ENCODE results near the gene KEL.
"Not testable (repeated sequence)": the region's sequence is repeated elsewhere in the genome, so short reads cannot be mapped to it uniquely, and the experiment has no call there.

DNA sequence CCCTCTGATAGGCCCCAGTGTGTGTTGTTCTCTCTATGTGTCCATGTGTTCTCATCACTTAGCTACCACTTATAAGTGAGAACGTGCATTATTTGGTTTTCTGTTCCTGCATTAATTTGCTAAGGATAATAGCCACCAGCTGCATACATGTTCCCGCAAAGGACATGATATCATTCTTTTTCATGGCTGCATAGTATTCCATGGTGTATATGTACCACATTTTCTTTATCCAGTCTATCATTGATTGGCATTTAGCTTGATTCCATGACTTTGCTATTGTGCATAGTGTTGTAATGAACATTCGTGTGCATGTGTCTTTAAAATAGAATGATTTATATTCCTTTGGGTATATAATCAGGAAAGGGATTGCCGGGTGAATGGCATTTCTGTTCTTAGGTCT, 16.2 kb upstream of the KEL start:
- TF ChIP-seq, protein P1, sequence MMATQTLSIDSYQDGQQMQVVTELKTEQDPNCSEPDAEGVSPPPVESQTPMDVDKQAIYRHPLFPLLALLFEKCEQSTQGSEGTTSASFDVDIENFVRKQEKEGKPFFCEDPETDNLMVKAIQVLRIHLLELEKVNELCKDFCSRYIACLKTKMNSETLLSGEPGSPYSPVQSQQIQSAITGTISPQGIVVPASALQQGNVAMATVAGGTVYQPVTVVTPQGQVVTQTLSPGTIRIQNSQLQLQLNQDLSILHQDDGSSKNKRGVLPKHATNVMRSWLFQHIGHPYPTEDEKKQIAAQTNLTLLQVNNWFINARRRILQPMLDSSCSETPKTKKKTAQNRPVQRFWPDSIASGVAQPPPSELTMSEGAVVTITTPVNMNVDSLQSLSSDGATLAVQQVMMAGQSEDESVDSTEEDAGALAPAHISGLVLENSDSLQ (IDR thresholded peaks at IDR 0.05) = not testable (repeated sequence)
- not testable (repeated sequence) for TF ChIP-seq ELF4 (IDR thresholded peaks at IDR 0.05); BHLHE40 (IDR thresholded peaks at IDR 0.05; ENCODE audit: borderline replicate concordance); FOXK2 (IDR thresholded peaks at IDR 0.05); FOXM1 (IDR thresholded peaks at IDR 0.05; ENCODE audit: borderline replicate concordance); SP1 (IDR thresholded peaks at IDR 0.05); HDGF (IDR thresholded peaks at IDR 0.05; ENCODE audit: borderline replicate concordance); ARNT (IDR thresholded peaks at IDR 0.05); ZNF384 (IDR thresholded peaks at IDR 0.05); LEF1 (IDR thresholded peaks at IDR 0.05; ENCODE audit: borderline replicate concordance); SUZ12 (IDR thresholded peaks at IDR 0.05)
